Activated T-helper 17 cell treated with anti-CD3 and anti-CD28 coated beads, Interleukin-2, amount 50 U/mL, for 72 hours (primary cell): ENCODE results near the gene MYL6B. TPM values are rescaled to one million over a fixed set of nuclear protein-coding genes. Genes with fewer than 3 reads are reported as not detected.

ENCODE experiments used
- ATAC-seq: fragments of 150-1000 bp; cut with Tn5 transposase; replicated peaks from 2 replicates; pipeline ENCODE4 v1.10.0; 2021; ENCODE audit warnings: mild to moderate bottlenecking, moderate library complexity
- H3K27ac Mint-ChIP-seq: one replicate; pipeline ENCODE4 v1.8.0; 2022; ENCODE audit warnings: mixed read lengths
- H3K27me3 Mint-ChIP-seq: one replicate; pipeline ENCODE4 v1.8.0; 2022; ENCODE audit warnings: mixed read lengths
- H3K36me3 Mint-ChIP-seq: one replicate; pipeline ENCODE4 v1.8.0; 2022; ENCODE audit warnings: low read depth, mild to moderate bottlenecking, mixed read lengths
- H3K4me1 Mint-ChIP-seq: one replicate; pipeline ENCODE4 v1.8.0; 2022; ENCODE audit warnings: mixed read lengths
- H3K4me3 Mint-ChIP-seq: one replicate; pipeline ENCODE4 v1.8.0; 2022; ENCODE audit warnings: mild to moderate bottlenecking, mixed read lengths
- H3K9me3 Mint-ChIP-seq: one replicate; pipeline ENCODE4 v1.8.0; 2022; ENCODE audit warnings: mixed read lengths
- total RNA-seq, 2 donors: library from RNA; stranded (reverse); gene quantifications; one replicate each; pipeline ENCODE4 v1.2.3, GENCODE V29; 2022

Gene MYL6B
- total RNA-seq, 2 donors from 2014 or later, result 96.9 to 114 TPM

DNA sequence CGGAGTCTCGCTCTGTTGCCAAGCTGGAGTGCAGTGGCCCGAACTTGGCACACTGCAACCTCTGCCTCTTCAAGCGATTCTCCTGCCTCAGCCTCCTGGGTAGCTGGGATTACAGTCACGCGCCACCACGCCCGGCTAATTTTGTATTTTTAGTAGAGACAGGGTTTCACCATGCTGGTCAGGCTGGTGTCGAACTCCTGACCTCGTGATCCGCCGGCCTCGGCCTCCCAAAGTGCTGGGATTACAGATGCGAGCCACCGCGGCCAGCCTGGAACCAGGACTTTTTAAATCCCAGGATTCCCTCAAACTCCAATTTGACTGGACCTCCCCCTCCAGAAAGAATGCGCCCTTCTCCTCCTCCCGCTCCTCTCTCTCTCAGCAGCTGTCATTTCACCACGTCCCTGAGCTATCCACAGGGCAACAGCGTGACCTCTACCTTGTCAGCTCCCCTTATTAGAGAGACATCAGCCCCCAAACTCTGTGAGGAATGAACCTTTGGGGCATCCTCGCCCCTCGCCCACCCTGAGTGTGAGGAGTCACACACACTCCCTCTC, 22.4 kb upstream of the MYL6B start:
- no peak for ATAC-seq
- peaks cover 47% of the 10 kb centered on the region for H3K4me1 Mint-ChIP-seq
- H3K27ac Mint-ChIP-seq, result peak overlapping the region; percentile 83
- H3K9me3 Mint-ChIP-seq, result no peaks in the 10 kb centered on the region
- peak overlapping the region; percentile 98 for H3K4me3 Mint-ChIP-seq
- H3K36me3 Mint-ChIP-seq, result peaks cover 79% of the 10 kb centered on the region
- H3K27me3 Mint-ChIP-seq, result no peaks in the 10 kb centered on the region

DNA sequence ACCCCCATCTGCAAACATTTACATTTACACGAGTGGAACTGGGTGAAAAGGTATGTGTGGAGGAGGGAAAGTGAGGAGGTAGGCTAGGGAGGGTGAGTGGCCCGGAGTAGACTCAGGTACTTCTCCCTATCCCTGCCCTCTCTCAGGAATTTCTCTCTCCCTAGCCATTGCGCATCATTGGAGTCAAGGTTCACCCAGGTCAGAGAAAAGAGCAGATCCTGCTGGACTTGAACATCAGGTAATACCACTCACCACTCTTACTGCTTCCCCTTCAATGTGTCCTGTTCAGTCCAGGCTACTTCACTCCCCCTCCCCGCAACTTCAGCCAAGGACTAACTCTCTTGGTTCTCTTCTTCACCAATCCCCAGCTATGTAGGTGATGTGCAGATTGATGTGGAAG, 21.5 kb upstream of the MYL6B start:
- peak overlapping the region; percentile 83 for H3K27ac Mint-ChIP-seq
- no peaks in the 10 kb centered on the region for H3K9me3 Mint-ChIP-seq
- peak overlapping the region; percentile 98 for H3K4me3 Mint-ChIP-seq
- peaks cover 47% of the 10 kb centered on the region for H3K4me1 Mint-ChIP-seq
- no peaks in the 10 kb centered on the region for H3K27me3 Mint-ChIP-seq
- no peak for ATAC-seq
- peaks cover 87% of the 10 kb centered on the region for H3K36me3 Mint-ChIP-seq

DNA sequence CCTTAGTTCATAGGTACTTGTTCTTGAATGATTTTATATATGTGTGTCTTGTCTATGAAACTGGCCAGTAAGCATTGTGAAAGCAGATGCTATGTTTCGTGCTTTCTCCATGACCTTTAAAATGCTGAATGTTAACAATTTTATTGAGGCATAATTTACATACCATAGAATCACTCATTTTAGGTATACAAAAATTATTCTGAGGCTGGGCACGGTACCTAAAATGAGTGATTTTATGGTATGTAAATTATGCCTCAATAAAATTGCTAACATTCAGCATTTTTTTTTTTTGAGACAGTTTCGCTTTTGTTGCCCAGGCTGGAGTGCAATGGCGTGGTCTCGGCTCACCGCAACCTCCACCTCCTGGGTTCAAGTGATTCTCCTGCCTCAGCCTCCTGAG, 17.5 kb upstream of the MYL6B start:
- ATAC-seq, result peak; percentile 44
- H3K9me3 Mint-ChIP-seq, result no peaks in the 10 kb centered on the region
- peaks cover 99% of the 10 kb centered on the region for H3K36me3 Mint-ChIP-seq
- no peaks in the 10 kb centered on the region for H3K27me3 Mint-ChIP-seq
- H3K27ac Mint-ChIP-seq, result no peak overlapping the region
- peaks cover 39% of the 10 kb centered on the region for H3K4me1 Mint-ChIP-seq
- H3K4me3 Mint-ChIP-seq, result peak overlapping the region; percentile 33

DNA sequence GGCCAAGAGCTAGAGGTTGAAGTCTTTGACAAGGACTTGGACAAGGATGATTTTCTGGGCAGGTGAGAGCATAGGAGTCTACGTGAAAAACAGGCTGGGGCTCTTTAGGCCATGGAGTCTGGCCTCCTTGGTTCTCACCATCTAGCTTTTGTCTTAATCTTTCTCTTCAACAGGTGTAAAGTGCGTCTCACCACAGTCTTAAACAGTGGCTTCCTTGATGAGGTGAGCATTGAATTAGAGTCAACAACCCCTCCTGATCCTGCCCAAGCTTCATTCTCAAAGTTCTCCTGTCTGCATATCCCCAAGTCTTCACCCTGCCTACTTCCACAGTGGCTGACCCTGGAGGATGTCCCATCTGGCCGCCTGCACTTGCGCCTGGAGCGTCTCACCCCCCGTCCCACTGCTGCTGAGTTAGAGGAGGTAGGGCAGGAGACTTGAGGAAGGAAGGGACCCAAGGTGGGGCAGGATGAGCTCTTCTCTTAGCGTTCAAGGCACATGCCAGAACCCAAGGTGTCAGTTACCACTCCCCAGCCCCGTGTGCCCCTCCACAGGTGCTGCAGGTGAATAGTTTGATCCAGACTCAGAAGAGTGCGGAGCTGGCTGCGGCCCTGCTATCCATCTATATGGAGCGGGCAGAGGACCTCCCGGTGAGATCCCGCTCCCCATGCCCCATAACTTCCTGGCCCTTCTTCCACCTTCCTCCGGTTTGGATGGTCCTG, 14.4 kb upstream of the MYL6B start:
- peaks cover 99% of the 10 kb centered on the region for H3K36me3 Mint-ChIP-seq

GRCh38 chr12:56141946-56142784, 10.2 kb upstream of the MYL6B start:
- Mint-ChIP-seq H3K36me3 (peaks cover 85% of the 10 kb centered on the region), H3K27me3 (no peaks in the 10 kb centered on the region), H3K4me1 (peaks cover 6% of the 10 kb centered on the region), H3K27ac (peak overlapping the region; percentile 83), H3K9me3 (no peaks in the 10 kb centered on the region), H3K4me3 (peak overlapping the region; percentile 26)
- ATAC-seq, result no peak

More for the DNA sequence above, 14.4 kb upstream of the MYL6B start:
- peaks cover 18% of the 10 kb centered on the region for H3K4me1 Mint-ChIP-seq
- no peaks in the 10 kb centered on the region for H3K9me3 Mint-ChIP-seq
- H3K27ac Mint-ChIP-seq, result peak overlapping the region; percentile 73
- no peak for ATAC-seq
- no peaks in the 10 kb centered on the region for H3K27me3 Mint-ChIP-seq
- H3K4me3 Mint-ChIP-seq, result peak overlapping the region; percentile 17

- Mint-ChIP-seq H3K36me3 (peaks cover 74% of the 10 kb centered on the region), H3K27ac (peak overlapping the region; percentile 83), H3K4me1 (peaks cover 6% of the 10 kb centered on the region), H3K27me3 (no peaks in the 10 kb centered on the region), H3K9me3 (no peaks in the 10 kb centered on the region), H3K4me3 (peak overlapping the region; percentile 26)
- ATAC-seq, result peak; percentile 85
Observed at GRCh38 chr12:56143217-56143616, 9.2 kb upstream of the MYL6B start.

- ATAC-seq, result no peak
Observed at GRCh38 chr12:56143870-56144269, 8.5 kb upstream of the MYL6B start.

DNA sequence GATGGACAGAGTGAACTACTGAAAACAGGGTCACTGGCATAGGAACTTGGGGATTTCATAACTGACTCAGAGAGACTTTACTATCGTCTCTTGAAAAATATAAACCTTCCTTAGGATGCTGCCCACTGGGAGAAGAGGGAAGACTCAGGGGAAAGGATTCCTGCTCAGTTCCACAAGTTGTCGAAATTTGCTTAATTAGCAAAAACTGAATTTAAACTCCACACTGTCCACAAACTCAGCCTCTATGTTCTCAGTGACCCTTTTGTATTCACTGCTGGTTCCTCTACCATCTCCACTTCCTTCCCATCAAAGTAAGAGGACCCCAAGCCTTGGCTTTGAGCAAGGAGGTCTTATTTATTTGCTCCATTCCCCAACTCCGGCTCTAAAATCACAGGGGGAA, 7.2 kb upstream of the MYL6B start:
- Mint-ChIP-seq H3K36me3 (peaks cover 54% of the 10 kb centered on the region), H3K27ac (no peak overlapping the region), H3K4me3 (no peak overlapping the region), H3K9me3 (no peaks in the 10 kb centered on the region), H3K27me3 (no peaks in the 10 kb centered on the region), H3K4me1 (peaks cover 6% of the 10 kb centered on the region)
- ATAC-seq, result no peak

More at GRCh38 chr12:56143870-56144269, 8.5 kb upstream of the MYL6B start:
- Mint-ChIP-seq H3K4me3 (no peak overlapping the region), H3K4me1 (peaks cover 6% of the 10 kb centered on the region), H3K9me3 (no peaks in the 10 kb centered on the region), H3K27ac (peak overlapping the region; percentile 83), H3K36me3 (peaks cover 68% of the 10 kb centered on the region), H3K27me3 (no peaks in the 10 kb centered on the region)

GRCh38 chr12:56146492-56147460, 5.6 kb upstream of the MYL6B start:
- no peak for ATAC-seq
- Mint-ChIP-seq H3K27ac (no peak overlapping the region), H3K36me3 (peaks cover 43% of the 10 kb centered on the region), H3K4me1 (peaks cover 12% of the 10 kb centered on the region), H3K4me3 (no peak overlapping the region), H3K9me3 (no peaks in the 10 kb centered on the region), H3K27me3 (no peaks in the 10 kb centered on the region)

GRCh38 chr12:56150563-56150962, 1.8 kb upstream of the MYL6B start:
- peak overlapping the region; percentile 90 for H3K27ac Mint-ChIP-seq
- peak overlapping the region; percentile 81 for H3K4me3 Mint-ChIP-seq
- peaks cover 14% of the 10 kb centered on the region for H3K36me3 Mint-ChIP-seq
- peaks cover 6% of the 10 kb centered on the region for H3K4me1 Mint-ChIP-seq
- ATAC-seq, result no peak
- H3K9me3 Mint-ChIP-seq, result no peaks in the 10 kb centered on the region
- H3K27me3 Mint-ChIP-seq, result no peaks in the 10 kb centered on the region

- Mint-ChIP-seq H3K4me3 (peak overlapping the region; percentile 81), H3K27me3 (no peaks in the 10 kb centered on the region), H3K27ac (peak overlapping the region; percentile 90), H3K4me1 (peaks cover 6% of the 10 kb centered on the region), H3K9me3 (no peaks in the 10 kb centered on the region), H3K36me3 (peaks cover 18% of the 10 kb centered on the region)
- peak; percentile 64 for ATAC-seq
Observed at GRCh38 chr12:56151672-56152131, 685 bp upstream of the MYL6B start.

- peaks cover 6% of the 10 kb centered on the region for H3K4me1 Mint-ChIP-seq
- H3K27ac Mint-ChIP-seq, result peak overlapping the region; percentile 90
- no peaks in the 10 kb centered on the region for H3K9me3 Mint-ChIP-seq
- H3K4me3 Mint-ChIP-seq, result peak overlapping the region; percentile 81
- no peaks in the 10 kb centered on the region for H3K27me3 Mint-ChIP-seq
- ATAC-seq, result no peak
- H3K36me3 Mint-ChIP-seq, result peaks cover 29% of the 10 kb centered on the region
Observed at GRCh38 chr12:56152756-56153677, 630 bp downstream of the MYL6B start.

DNA sequence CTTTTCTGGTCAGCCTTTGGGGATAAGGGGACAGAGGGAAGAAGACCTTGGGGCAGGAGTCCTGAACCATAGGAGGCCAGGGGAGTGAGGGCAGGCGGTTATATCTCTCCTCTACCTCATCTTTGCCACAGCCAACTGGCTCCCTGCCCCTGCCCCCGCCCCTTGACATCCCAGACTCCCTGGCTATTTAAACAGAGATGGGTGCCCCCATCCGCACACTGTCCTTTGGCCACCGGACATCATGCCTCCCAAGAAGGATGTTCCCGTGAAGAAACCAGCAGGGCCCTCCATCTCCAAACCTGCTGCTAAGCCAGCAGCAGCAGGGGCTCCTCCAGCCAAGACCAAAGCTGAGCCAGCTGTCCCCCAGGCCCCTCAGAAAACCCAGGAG, 1.3 kb downstream of the MYL6B start:
- H3K9me3 Mint-ChIP-seq, result no peaks in the 10 kb centered on the region

More for the DNA sequence above, 1.3 kb downstream of the MYL6B start:
- Mint-ChIP-seq H3K27me3 (no peaks in the 10 kb centered on the region), H3K27ac (peak overlapping the region; percentile 90), H3K4me1 (peaks cover 6% of the 10 kb centered on the region), H3K4me3 (peak overlapping the region; percentile 81), H3K36me3 (peaks cover 35% of the 10 kb centered on the region)
- no peak for ATAC-seq
